D341Med (cell line): ENCODE results near the gene RASSF8.
"Not testable (repeated sequence)": the region's sequence is repeated elsewhere in the genome, so short reads cannot be mapped to it uniquely, and the experiment has no call there.

Source experiments
- DNase-seq: peaks from one replicate; pipeline ENCODE4 v3.0.0; 2012; ENCODE audit warnings: low spot score

The RASSF8 gene

GRCh38 chr12:26029736-26030022, 71.2 kb downstream of the RASSF8 start:
- DNase-seq = no peak

DNA sequence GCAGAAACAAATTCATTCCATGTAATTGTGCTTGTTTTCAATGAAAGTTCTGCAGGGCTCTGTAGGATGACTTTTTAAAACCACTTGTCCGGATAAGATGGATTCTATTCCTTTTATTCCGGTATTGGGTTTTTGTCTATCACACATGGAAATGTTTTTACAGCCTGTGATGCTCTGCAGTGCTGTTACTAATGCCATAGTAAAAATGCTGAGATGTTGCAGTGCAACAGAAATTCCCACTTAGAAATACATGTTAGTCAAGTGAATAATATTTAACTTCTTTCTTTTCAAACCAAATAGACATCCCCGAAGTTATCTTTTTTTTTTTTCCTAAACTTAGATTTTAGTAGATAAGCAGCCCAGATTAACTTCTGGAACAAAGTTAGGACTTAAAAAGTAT, 71.9 kb downstream of the RASSF8 start:
- DNase-seq = no peak

DNA sequence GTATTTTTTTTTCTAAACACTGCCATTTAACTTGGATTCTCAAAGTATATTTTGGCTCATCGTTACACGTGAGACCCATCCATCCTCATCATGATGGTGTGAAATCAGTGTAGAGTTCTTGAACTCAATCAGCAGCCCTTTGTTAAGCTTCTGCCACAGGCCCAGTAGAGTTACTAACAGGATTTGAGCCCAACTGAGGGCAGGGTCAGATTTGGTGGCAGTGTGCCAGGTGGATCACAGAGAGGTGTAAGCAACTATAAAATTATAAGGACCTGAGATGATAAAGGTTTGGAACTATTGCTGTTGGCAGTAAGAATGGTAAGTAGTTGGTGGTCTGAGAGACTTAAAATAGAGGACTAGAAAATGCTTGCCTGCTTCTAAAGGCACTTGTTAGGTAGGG, 72.8 kb downstream of the RASSF8 start:
- no peak for DNase-seq

DNA sequence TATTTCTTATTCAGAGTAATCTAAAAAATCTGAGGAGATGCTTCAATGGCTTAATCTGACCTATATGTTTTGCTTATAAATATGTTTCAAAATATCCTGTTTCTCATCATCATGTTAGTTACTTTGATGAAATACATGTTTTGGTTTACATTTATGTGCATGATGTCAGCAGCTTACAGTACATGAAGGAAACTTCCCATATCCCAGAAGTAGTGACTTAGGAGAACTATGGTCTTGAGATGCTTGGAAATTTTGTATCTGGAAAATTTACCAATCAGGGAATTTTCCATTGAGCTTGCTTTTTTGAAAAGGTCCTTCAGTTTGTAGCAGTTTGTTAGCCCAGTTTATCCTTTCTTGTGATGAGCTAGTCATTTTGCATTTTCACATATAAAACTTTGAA, 73.3 kb downstream of the RASSF8 start:
- no peak for DNase-seq

- no peak for DNase-seq
Measured at GRCh38 chr12:26032290-26032689, 73.8 kb downstream of the RASSF8 start.

GRCh38 chr12:26032719-26033241, 74.3 kb downstream of the RASSF8 start:
- DNase-seq = no peak

GRCh38 chr12:26034371-26035142, 76.1 kb downstream of the RASSF8 start:
- no peak for DNase-seq

- no peak for DNase-seq
Measured at GRCh38 chr12:26036877-26037276, 78.4 kb downstream of the RASSF8 start.

- DNase-seq = no peak
Measured at GRCh38 chr12:26037615-26038220, 79.2 kb downstream of the RASSF8 start.

GRCh38 chr12:26042645-26043044, 84.2 kb downstream of the RASSF8 start:
- DNase-seq = no peak

DNA sequence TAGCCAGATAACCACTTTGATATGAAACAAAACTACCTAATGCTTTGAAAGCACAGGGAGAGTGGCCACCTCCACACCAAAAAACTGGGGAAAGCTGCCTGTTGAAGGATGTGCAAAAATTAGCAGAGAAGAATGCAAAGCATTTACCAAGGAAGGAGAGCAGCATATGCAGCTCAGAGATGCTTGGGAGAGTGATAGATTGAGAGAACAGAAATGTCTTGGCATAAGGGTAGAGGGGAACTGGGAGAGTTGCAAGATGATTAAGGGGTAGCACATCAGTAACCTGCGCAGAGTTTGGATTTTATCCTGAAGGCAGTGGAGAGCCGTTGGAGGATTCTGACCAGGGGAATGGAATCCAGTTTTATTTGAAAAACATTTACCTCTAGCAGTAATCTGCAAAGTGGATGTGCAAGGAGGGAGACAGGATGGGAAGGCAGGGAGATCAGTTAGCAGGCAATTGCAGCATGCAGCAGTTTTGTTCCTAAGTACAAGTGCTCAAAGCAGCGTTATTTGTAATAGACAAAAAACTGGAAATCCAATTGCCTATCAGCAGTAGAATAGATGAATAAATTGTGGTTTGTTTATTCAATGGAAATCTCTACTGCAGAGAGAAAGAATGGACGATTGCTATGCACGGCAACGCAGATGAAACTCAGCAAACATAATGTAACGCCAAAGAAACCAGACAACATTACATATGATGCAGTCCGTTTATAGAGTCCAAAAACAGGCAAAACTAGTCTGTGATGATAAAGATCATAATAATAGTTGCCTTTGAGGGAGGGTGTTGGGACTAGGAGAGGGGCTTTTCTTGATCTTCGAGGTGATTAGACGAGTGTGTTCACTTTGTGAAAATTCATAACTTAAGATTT, 84.9 kb downstream of the RASSF8 start:
- no peak for DNase-seq

DNA sequence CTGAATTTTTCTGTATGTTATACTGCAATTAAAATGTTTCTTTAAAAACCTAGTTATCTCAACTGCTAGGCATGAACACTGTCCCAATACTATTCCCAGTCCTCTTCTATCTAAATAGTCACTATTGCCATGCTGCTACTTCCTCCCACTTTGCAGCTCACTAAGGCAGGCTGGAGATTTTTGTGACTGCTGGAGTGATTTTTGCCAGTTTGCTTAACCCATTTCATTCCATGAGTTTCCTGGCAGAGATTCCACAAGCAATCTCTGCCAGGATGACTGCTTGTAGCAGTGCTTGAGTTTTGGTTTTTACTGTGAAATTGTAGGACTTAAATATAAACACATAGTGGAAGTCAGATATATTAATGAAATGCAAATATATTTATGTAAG, 85.5 kb downstream of the RASSF8 start:
- DNase-seq = no peak

GRCh38 chr12:26044592-26044991, 86.1 kb downstream of the RASSF8 start:
- no peak for DNase-seq

DNA sequence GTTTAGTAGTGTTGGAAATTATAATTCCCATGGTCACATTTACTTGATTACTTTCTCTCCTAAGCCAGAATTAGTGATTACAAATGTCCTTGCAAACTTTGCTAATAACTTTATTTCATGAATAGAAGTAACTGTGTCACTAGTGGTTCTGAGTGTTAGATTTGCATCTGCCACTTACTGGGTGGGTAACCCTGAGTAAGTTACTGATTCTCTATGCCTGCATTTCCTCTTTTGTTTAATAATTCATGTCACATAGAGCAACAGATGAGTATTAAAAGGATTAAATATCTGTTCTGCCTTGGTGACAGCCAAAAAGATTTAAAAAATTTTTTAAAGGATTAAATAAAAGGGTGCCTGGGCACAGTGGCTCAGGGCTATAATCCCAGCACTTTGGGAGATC, 87.7 kb downstream of the RASSF8 start:
- DNase-seq = no peak

DNA sequence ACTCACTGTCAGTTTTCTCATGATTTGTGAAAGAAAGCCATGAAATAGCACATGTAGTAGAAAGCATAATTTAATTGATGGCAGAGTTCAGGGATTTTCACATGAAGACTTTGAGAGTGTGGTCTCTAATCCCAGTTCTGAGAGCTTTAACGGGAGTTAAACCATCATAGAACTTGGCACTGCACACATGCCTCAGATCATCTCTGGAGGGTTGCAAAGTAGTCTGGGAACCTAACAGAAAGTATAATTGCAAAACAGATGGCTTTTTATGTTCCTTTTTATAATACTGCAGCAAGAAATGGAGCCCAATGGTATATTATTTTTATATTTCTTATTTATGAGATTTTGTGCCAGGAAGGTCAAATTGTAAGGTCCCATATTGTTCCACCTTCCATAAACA, 88.4 kb downstream of the RASSF8 start:
- no peak for DNase-seq

DNA sequence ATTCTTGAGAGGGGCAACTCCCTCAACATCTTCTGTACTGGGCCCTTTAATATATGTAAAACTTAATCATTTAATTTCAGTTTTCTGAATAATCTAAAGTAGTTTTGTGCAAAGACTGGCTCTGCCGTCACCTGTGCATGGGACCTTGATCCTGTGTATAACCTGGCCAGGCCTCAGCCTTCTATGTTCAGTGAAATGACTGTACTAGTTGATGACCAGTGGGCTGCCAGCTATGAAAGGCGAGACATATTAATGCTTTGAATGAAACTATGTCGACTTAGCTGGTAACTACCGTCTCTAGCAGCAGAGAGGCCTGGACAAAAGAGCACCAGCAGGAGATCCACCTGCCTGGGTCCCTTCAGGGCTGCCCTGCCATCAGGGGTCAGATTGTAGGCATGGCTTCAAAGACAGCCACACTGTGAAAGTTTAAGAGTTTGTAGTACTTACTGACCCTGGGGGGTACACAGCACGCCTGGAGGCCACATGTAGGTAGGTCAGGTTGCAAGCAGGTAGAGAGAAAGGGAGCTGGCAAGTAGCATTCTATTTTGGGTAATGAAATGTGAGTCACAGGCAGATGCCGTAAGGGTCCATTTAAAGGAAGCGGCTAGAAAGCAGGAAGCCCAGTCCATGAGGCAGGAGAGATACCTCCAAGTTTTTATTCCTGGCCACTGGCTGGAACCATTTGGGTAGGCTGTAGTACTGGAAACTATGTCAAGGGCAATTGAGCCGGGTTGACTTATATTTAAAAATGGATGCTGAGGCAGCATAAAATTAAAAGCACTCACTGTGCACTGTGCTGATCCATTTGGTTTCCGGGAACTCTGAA, 89.1 kb downstream of the RASSF8 start:
- no peak for DNase-seq

DNA sequence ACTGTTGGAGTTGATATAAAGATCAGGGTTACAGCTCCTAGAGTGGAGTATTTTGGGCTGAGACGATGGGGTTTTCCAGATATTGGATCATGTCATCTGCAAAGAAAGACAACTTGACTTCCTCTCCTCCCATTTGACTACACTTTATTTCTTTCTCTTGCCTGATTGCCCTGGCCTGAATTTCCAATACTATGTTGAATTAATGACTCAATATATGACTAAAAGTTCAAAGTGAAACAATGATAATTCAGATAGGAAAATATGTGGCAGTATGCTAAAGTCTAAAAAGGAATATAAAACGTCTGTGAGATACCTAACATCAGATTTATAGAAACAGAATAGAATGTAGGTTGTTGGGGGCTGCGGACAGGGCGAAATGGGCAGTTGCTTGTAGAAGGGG, 94.2 kb downstream of the RASSF8 start:
- DNase-seq = no peak

- DNase-seq = no peak
Measured at GRCh38 chr12:26054383-26054782, 95.9 kb downstream of the RASSF8 start.

- DNase-seq = no peak
Measured at GRCh38 chr12:26055087-26055486, 96.6 kb downstream of the RASSF8 start.

DNA sequence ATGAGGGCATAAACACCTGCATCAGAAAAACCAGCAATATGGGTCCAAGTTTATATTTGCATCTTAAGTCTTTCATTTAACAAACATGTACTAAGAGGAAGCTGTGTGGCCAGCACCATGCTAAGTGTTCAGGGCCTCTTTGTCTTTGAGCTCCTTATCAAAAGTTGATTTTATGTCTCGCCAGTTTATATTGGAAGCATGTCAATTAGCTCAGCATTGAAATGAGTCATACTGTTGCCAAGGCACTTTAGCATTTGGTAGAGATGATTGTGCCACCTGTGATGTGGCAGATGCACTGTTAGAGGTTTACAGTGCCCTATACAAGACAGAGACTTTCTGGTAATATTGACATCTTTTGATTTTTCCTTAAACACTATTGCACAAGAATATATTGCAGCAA, 97.9 kb downstream of the RASSF8 start:
- DNase-seq = no peak

- DNase-seq = not testable (repeated sequence)
Measured at GRCh38 chr12:26057271-26057670, 98.8 kb downstream of the RASSF8 start.

DNA sequence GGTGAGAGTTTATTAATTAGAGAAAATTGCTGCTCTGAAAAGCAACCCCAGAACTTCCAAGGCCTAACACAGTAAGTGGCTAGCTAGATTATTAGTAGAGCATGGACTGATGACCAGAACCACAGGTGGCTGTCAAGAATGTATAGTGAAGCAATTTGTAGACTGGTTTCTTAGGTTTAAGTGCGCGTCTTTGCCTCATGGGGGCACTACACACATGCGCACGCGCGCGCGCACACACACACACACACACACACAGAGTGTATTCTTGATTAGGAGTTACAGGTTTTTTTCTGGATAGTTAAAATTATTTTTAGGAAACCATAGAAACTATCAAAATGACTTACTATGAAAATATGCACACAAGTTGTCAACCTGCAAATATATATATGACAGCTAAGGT, 99.8 kb downstream of the RASSF8 start:
- no peak for DNase-seq
